Bronchial epithelial cell (primary cell): Measurements from ENCODE around the gene BLID. TPM values are rescaled to one million over a fixed set of nuclear protein-coding genes. Genes with fewer than 3 reads are reported as not detected.

Experiments
- DNase-seq: peaks from one replicate; pipeline ENCODE4 v3.0.0-alpha.2; 2010; ENCODE audit warnings: low read depth
- FAIRE-seq: peaks from 2 replicates; lab custom pipeline; 2011; peaks lifted over from hg19 to GRCh38; lab: Jason Lieb, UNC
- H3K27me3 ChIP-seq: 2 replicates; pipeline ENCODE4 v1.5.1; 2011; ENCODE audit warnings: low read length; ENCODE audit not compliant: control insufficient read depth, insufficient read depth
- H3K36me3 ChIP-seq: 2 replicates; pipeline ENCODE4 v1.5.1; 2011; ENCODE audit warnings: low read length; ENCODE audit not compliant: control insufficient read depth, insufficient read depth
- H3K4me3 ChIP-seq: 2 replicates; pipeline ENCODE4 v1.5.1; 2011; ENCODE audit warnings: mild to moderate bottlenecking, low read depth, low read length, control low read depth
- total RNA-seq: library from RNA; depleted of rRNA; stranded (reverse); fragments of >200 nt; gene quantifications from 2 replicates; pipeline ENCODE4 v1.2.1, GENCODE V29; 2014
- TF ChIP-seq, protein P1 (sequence below): IDR thresholded peaks from 2 replicates; pipeline ENCODE4 v1.5.1; 2011; ENCODE audit warnings: mild to moderate bottlenecking, moderate library complexity, low read length, control low read depth, inconsistent platforms; ENCODE audit not compliant: insufficient read depth, severe bottlenecking

The BLID gene
- total RNA-seq, 1 donor from 2014 or later: not detected

DNA sequence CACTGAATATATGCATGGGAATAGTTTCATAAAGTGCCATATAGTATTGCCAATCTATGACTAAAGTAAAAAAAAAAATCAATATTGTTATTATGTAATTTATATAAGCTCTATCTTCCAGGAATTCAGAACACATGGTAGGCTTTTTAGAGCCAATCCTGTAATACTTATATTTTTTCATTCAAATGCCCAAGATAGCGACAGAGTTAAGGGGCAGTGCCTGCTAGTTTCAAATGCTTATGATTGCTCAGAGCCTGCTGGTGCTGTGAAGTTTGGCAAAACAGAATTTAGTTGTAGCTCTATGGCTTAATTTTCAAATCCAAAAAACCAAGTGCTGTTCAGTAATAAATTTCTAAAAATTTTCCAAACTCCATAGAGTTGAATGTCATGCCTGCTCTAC lies 39.0 kb upstream of the BLID start:
- Histone ChIP-seq H3K4me3 (no peak overlapping the region), H3K27me3 (no peaks in the 10 kb centered on the region), H3K36me3 (no peaks in the 10 kb centered on the region)
- no peak for FAIRE-seq
- TF ChIP-seq, protein P1, sequence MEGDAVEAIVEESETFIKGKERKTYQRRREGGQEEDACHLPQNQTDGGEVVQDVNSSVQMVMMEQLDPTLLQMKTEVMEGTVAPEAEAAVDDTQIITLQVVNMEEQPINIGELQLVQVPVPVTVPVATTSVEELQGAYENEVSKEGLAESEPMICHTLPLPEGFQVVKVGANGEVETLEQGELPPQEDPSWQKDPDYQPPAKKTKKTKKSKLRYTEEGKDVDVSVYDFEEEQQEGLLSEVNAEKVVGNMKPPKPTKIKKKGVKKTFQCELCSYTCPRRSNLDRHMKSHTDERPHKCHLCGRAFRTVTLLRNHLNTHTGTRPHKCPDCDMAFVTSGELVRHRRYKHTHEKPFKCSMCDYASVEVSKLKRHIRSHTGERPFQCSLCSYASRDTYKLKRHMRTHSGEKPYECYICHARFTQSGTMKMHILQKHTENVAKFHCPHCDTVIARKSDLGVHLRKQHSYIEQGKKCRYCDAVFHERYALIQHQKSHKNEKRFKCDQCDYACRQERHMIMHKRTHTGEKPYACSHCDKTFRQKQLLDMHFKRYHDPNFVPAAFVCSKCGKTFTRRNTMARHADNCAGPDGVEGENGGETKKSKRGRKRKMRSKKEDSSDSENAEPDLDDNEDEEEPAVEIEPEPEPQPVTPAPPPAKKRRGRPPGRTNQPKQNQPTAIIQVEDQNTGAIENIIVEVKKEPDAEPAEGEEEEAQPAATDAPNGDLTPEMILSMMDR: no peak
- no peak for DNase-seq

DNA sequence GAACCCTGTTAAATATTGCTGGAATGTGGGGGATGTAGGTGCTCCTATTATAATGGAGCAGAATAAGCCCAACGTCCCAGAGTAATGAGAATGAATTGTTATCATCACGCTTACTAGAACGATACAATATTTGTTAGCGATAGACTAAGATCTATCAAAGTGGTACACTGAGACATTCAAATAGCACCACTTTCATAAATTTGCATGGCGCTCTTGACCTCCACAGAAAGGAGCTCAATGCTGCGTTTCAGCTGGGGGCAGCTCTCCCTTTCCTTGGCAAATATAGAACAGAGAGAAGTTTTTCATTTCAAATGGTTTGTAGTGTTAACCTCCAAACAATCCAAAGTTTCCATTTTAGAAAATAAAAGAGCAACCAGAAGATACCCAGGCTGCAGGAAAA lies 38.2 kb upstream of the BLID start:
- TF ChIP-seq, protein P1: no peak
- DNase-seq (no peak), FAIRE-seq (no peak)
- no peak overlapping the region for H3K4me3 ChIP-seq
- no peaks in the 10 kb centered on the region for H3K27me3 ChIP-seq
- no peaks in the 10 kb centered on the region for H3K36me3 ChIP-seq

DNA sequence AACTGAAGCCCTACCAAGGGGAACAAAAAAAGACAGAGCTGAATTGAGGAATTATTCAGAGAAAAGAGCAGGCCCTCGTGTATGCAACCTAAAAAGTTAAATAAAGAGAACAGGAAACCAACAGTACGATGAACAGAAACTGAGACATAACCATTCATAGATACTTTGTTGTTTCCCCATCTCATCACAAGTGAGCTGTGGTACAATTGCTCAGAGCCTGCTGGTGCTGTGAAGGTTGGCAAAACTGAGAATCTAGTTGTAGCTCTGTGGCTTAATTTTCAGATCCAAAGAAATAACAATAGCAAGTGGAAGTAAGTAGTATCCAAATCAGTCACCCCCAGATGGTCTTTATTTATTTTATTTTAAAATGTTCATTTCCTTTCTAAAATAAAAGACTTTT lies 37.7 kb upstream of the BLID start:
- FAIRE-seq: no peak

DNA sequence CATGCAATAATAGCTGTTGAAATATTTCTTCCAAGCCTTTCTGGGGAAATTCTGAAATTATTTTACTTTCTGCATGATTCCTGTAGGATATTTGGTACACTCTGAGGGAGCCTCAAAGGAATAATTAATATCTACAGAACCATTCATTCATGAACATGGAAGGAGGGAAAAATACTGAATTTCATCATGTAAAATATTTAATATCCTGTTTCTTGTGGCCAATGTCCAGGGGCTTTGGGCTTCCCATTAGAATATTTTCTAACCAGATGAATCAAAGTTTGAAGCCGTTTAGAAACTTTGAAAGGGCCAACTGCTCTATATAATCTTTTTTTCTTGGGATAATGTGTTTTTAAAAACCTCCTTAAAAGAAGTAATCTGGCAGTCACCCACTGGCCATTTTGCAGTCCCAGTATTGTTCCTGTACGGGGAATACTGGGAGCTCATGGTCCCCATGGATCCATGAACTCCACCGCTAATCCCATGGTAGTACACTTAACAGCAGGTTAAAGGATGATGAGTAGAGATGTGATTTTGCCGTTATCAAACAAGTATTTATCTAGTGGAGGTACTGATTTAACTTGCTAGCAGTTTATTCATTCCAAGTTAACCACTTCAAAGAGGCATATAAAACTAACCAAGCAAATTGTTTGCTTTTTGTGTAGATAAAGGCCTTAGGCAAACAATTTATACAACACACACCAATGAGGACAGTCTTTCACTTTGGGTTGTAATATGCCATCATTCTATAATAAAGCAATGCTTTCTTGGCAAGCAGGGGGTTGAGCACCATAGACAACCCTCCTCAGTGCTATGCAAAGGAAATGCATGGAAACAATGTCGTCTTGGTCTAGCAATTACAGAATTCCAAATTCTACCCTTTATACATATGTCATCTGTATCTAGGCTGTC lies 34.5 kb upstream of the BLID start:
- H3K27me3 ChIP-seq: no peaks in the 10 kb centered on the region
- H3K4me3 ChIP-seq: no peak overlapping the region
- TF ChIP-seq, protein P1: no peak
- FAIRE-seq (no peak), DNase-seq (no peak)
- no peaks in the 10 kb centered on the region for H3K36me3 ChIP-seq

More for the DNA sequence above, 37.7 kb upstream of the BLID start:
- no peaks in the 10 kb centered on the region for H3K27me3 ChIP-seq
- TF ChIP-seq, protein P1: no peak
- no peak for DNase-seq
- H3K36me3 ChIP-seq: no peaks in the 10 kb centered on the region
- no peak overlapping the region for H3K4me3 ChIP-seq

DNA sequence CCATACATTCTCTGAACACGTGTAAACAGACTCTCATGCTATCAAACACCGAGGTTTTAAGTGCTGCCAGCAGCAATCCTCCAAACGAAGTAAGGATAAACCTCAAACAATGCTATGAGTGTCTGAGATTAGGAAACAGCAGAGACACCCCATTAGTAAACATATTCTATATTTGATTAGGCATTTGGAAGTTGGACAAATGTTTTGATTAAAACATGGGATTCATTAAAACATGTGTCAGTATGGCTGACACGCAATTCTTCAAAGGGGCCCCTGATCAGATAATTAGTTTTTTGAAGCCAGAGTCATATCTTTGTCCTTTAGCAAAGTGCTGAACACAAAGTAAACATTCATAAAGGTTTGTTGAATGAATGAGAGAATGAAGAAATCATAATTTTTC lies 33.2 kb upstream of the BLID start:
- TF ChIP-seq, protein P1: no peak
- FAIRE-seq (no peak), DNase-seq (peak; percentile 47)
- H3K4me3 ChIP-seq: no peak overlapping the region
- no peaks in the 10 kb centered on the region for H3K36me3 ChIP-seq
- H3K27me3 ChIP-seq: no peaks in the 10 kb centered on the region
